Ishikawa (cell line): Measurements from ENCODE around the gene LRFN2.

Experiments used
- EP300 ChIP-seq: IDR thresholded peaks from 2 replicates; pipeline ENCODE4 v1.6.1; 2012; ENCODE audit warnings: borderline replicate concordance
- REST ChIP-seq: IDR thresholded peaks from 2 replicates; pipeline ENCODE4 v1.6.1; 2012; ENCODE audit warnings: low read depth, mild to moderate bottlenecking
- YY1 ChIP-seq: IDR thresholded peaks from 2 replicates; pipeline ENCODE4 v1.6.1; 2012; ENCODE audit warnings: low read depth

DNA sequence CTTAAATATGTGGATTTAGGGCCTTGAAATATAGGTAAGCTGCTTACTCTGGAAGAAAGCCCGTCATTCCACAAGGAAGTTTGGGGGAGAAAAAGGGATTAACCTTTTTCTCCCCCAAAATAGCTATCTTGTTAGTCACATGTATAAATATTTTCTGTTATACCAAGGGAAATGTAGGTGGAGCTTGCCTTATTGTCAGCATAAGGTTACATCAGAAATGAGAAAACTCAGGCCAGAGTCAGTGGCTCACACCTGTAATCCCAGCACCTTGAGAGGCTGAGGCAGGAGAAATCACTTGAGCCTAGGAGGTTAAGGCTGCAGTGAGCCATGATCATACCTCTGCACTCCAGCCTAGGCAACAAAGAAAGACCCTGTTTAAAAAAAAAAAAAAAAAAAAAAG lies 129.9 kb downstream of the LRFN2 start:
- TF ChIP-seq YY1 (no peak), REST (no peak), EP300 (no peak)
